Omental fat pad (tissue), 4 donors: Measurements from ENCODE around the gene KCNC3. TPM values are rescaled to one million over a fixed set of nuclear protein-coding genes. Genes with fewer than 3 reads are reported as not detected.
"Not testable (repeated sequence)": the region's sequence is repeated elsewhere in the genome, so short reads cannot be mapped to it uniquely, and the experiment has no call there.

Experiments used
- ATAC-seq: fragments of 150-250 bp; one replicate; pipeline ENCODE4 v1.9.1; 2016; ENCODE audit warnings: mild to moderate bottlenecking, moderate library complexity; ENCODE audit not compliant: low FRiP score
- DNase-seq: peaks from one replicate; pipeline ENCODE4 v3.0.0-alpha.2; 2019; ENCODE audit warnings: low spot score
- CTCF ChIP-seq, 3 donors: fragments of 450-650 bp; IDR thresholded peaks; one replicate each; pipeline ENCODE4 v1.5.1; 2016 to 2017; ENCODE audit warnings: antibody characterized with exemption in 3 of 3, mild to moderate bottlenecking in 3 of 3, moderate library complexity in 2 of 3
- total RNA-seq, 4 donors: library from RNA; depleted of rRNA; stranded (reverse); fragments of >200 nt; gene quantifications; one replicate each; pipeline ENCODE4 v1.1.0, GENCODE V29; 2016

The KCNC3 gene
- total RNA-seq, 4 donors from 2014 or later: 0.28 to 0.72 (median 0.31) TPM

DNA sequence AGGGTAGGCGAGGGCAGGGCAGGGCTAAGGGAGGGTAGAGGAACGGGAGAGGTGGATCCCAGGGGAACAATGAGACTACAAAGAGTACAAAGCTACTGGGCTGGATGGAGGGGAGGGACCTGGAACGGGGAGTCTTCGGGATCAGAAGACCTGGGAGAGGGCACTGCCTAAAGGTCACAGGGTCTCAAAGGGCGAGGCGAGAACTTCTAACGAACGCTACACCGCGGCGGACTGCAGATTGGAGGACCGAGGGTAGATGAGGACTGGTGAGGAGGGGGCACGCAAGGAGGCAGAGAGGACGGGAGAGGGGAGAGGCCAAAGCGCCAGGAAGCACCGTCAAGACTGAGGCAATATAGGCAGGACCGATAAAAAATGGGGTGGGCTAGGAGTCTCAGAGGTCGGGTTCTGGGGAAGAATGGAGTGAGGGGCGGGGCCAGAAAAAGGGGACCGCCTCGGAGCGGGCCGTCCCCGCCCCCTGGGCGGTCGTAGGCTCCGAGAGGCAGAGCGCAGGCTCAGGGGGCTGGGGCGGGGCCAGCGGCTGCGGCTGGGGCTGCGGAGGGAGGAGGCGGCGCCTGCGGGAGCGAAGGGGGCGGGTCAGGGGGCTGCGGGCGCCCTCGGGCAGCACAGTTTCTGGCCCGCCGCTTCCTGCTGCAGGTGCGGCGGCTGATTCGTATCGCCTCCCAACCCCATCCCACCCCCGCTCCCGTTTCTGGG, 1.3 kb upstream of the KCNC3 start:
- ATAC-seq (no peak), DNase-seq (no peak)
- TF ChIP-seq CTCF (IDR thresholded peaks at IDR 0.05): no peak

DNA sequence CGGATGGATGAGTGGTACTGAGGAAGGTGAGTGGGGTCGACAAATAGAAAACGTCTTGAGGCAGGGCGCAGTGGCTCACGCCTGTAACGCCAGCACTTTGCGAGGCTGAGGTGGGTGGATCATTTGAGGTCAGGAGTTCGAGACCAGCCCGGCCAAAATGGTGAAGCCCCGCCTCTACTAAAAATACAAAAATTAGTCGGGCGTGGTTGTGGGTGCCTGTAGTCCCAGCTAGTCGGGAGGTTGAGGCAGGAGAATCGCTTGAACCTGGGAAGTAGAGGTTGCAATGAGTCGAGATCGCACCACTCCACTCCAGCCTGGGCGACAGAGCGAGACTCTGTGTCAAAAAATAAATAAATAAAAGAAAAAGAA, 733 bp upstream of the KCNC3 start:
- DNase-seq, ATAC-seq: not testable (repeated sequence)

GRCh38 chr19:50328873-50329145, 368 bp downstream of the KCNC3 start:
- ATAC-seq (no peak), DNase-seq (no peak)
- no peak for TF ChIP-seq CTCF (IDR thresholded peaks at IDR 0.05)

GRCh38 chr19:50328224-50328872, 829 bp downstream of the KCNC3 start:
- ATAC-seq (no peak), DNase-seq (no peak)
- no peak for TF ChIP-seq CTCF (IDR thresholded peaks at IDR 0.05)

GRCh38 chr19:50327461-50328223, 1.5 kb downstream of the KCNC3 start:
- TF ChIP-seq CTCF (IDR thresholded peaks at IDR 0.05): no peak
- DNase-seq (no peak), ATAC-seq (no peak)

GRCh38 chr19:50327013-50327412, 2.2 kb downstream of the KCNC3 start:
- DNase-seq (no peak), ATAC-seq (no peak)
- TF ChIP-seq CTCF (IDR thresholded peaks at IDR 0.05): no peak

- TF ChIP-seq CTCF (IDR thresholded peaks at IDR 0.05): no peak
- DNase-seq (no peak), ATAC-seq (no peak)
Observed at GRCh38 chr19:50326101-50326664, 3.0 kb downstream of the KCNC3 start.
